ENCODE data around the gene NAA15.

GRCh38 chr4:139330283-139330682 is 29.0 kb downstream of the NAA15 start:
- TF ChIP-seq EZH2 (IDR thresholded peaks at IDR 0.05; ENCODE audit: insufficient read depth, poor library complexity, severe bottlenecking): no peak
- TF ChIP-seq EZH2phosphoT487 (IDR thresholded peaks at IDR 0.05; ENCODE audit: insufficient read depth, low read depth): no peak
